Measurements from ENCODE around the gene SLC9C2. TPM values are rescaled to one million over a fixed set of nuclear protein-coding genes. Genes with fewer than 3 reads are reported as not detected.
"Not testable (repeated sequence)": the region's sequence is repeated elsewhere in the genome, so short reads cannot be mapped to it uniquely, and the experiment has no call there.

SLC9C2 gene
- total RNA-seq, 1 donor from 2014 or later: 0.51 TPM

- no peaks in the 10 kb centered on the region for H3K36me3 Mint-ChIP-seq (ENCODE audit: low read depth, unreplicated experiment)
- no peak for TF ChIP-seq CTCF (IDR thresholded peaks at IDR 0.05; ENCODE audit: unreplicated experiment)
- no peak overlapping the region for H3K27ac Mint-ChIP-seq (ENCODE audit: unreplicated experiment)
- H3K4me3 Mint-ChIP-seq (ENCODE audit: unreplicated experiment): no peak overlapping the region
- no peaks in the 10 kb centered on the region for H3K9me3 Mint-ChIP-seq (ENCODE audit: unreplicated experiment)
- DNase-seq (ENCODE audit: low spot score): no peak
- no peaks in the 10 kb centered on the region for H3K4me1 Mint-ChIP-seq (ENCODE audit: unreplicated experiment)
- peaks cover 3% of the 10 kb centered on the region for H3K27me3 Mint-ChIP-seq (ENCODE audit: unreplicated experiment)
These were observed 99.5 kb downstream of the SLC9C2 start for GRCh38 chr1:173503391-173503790.

- no peaks in the 10 kb centered on the region for H3K9me3 Mint-ChIP-seq (ENCODE audit: unreplicated experiment)
- no peak overlapping the region for H3K4me3 Mint-ChIP-seq (ENCODE audit: unreplicated experiment)
These were observed 100.8 kb downstream of the SLC9C2 start for GRCh38 chr1:173502104-173502503.

GRCh38 chr1:173499729-173500128 is 103.1 kb downstream of the SLC9C2 start:
- Mint-ChIP-seq H3K27me3 (ENCODE audit: unreplicated experiment) (no peaks in the 10 kb centered on the region), H3K27ac (ENCODE audit: unreplicated experiment) (no peak overlapping the region), H3K4me3 (ENCODE audit: unreplicated experiment) (no peak overlapping the region), H3K36me3 (ENCODE audit: low read depth, unreplicated experiment) (no peaks in the 10 kb centered on the region), H3K4me1 (ENCODE audit: unreplicated experiment) (no peaks in the 10 kb centered on the region), H3K9me3 (ENCODE audit: unreplicated experiment) (no peaks in the 10 kb centered on the region)
- DNase-seq (ENCODE audit: low spot score): no peak
- TF ChIP-seq CTCF (IDR thresholded peaks at IDR 0.05; ENCODE audit: unreplicated experiment): no peak

More at GRCh38 chr1:173502104-173502503, 100.8 kb downstream of the SLC9C2 start:
- no peaks in the 10 kb centered on the region for H3K4me1 Mint-ChIP-seq (ENCODE audit: unreplicated experiment)
- DNase-seq (ENCODE audit: low spot score): no peak
- TF ChIP-seq CTCF (IDR thresholded peaks at IDR 0.05; ENCODE audit: unreplicated experiment): no peak
- no peaks in the 10 kb centered on the region for H3K27me3 Mint-ChIP-seq (ENCODE audit: unreplicated experiment)
- H3K27ac Mint-ChIP-seq (ENCODE audit: unreplicated experiment): no peak overlapping the region
- H3K36me3 Mint-ChIP-seq (ENCODE audit: low read depth, unreplicated experiment): no peaks in the 10 kb centered on the region

GRCh38 chr1:173496757-173497320 is 106.0 kb downstream of the SLC9C2 start:
- no peak for DNase-seq (ENCODE audit: low spot score)
- Mint-ChIP-seq H3K4me3 (ENCODE audit: unreplicated experiment) (no peak overlapping the region), H3K27ac (ENCODE audit: unreplicated experiment) (no peak overlapping the region), H3K27me3 (ENCODE audit: unreplicated experiment) (peaks cover 1% of the 10 kb centered on the region), H3K9me3 (ENCODE audit: unreplicated experiment) (peaks cover 7% of the 10 kb centered on the region), H3K36me3 (ENCODE audit: low read depth, unreplicated experiment) (peaks cover 11% of the 10 kb centered on the region), H3K4me1 (ENCODE audit: unreplicated experiment) (no peaks in the 10 kb centered on the region)
- TF ChIP-seq CTCF (IDR thresholded peaks at IDR 0.05; ENCODE audit: unreplicated experiment): no peak

GRCh38 chr1:173495609-173496267 is 107.1 kb downstream of the SLC9C2 start:
- Mint-ChIP-seq H3K27ac (ENCODE audit: unreplicated experiment) (no peak overlapping the region), H3K9me3 (ENCODE audit: unreplicated experiment) (peaks cover 7% of the 10 kb centered on the region), H3K36me3 (ENCODE audit: low read depth, unreplicated experiment) (peaks cover 11% of the 10 kb centered on the region), H3K27me3 (ENCODE audit: unreplicated experiment) (peaks cover 1% of the 10 kb centered on the region), H3K4me1 (ENCODE audit: unreplicated experiment) (no peaks in the 10 kb centered on the region), H3K4me3 (ENCODE audit: unreplicated experiment) (no peak overlapping the region)
- no peak for DNase-seq (ENCODE audit: low spot score)
- TF ChIP-seq CTCF (IDR thresholded peaks at IDR 0.05; ENCODE audit: unreplicated experiment): no peak

- not testable (repeated sequence) for DNase-seq (ENCODE audit: low spot score); H3K27me3 Mint-ChIP-seq (ENCODE audit: unreplicated experiment); H3K4me3 Mint-ChIP-seq (ENCODE audit: unreplicated experiment); H3K9me3 Mint-ChIP-seq (ENCODE audit: unreplicated experiment); H3K27ac Mint-ChIP-seq (ENCODE audit: unreplicated experiment); H3K4me1 Mint-ChIP-seq (ENCODE audit: unreplicated experiment)
- H3K36me3 Mint-ChIP-seq (ENCODE audit: low read depth, unreplicated experiment): peaks cover 29% of the 10 kb centered on the region
These were observed 109.7 kb downstream of the SLC9C2 start for GRCh38 chr1:173493125-173493524.
